HG02981 (cell line): ENCODE data around the gene WDHD1.
"Not testable (repeated sequence)": the region's sequence is repeated elsewhere in the genome, so short reads cannot be mapped to it uniquely, and the experiment has no call there.

Source experiments
- ATAC-seq: cut with Tn5 transposase; IDR thresholded peaks from one replicate; pipeline ENCODE4 v1.9.1; 2021; ENCODE audit warnings: mild to moderate bottlenecking, moderate library complexity; ENCODE audit not compliant: unreplicated experiment

Gene WDHD1, protein sequence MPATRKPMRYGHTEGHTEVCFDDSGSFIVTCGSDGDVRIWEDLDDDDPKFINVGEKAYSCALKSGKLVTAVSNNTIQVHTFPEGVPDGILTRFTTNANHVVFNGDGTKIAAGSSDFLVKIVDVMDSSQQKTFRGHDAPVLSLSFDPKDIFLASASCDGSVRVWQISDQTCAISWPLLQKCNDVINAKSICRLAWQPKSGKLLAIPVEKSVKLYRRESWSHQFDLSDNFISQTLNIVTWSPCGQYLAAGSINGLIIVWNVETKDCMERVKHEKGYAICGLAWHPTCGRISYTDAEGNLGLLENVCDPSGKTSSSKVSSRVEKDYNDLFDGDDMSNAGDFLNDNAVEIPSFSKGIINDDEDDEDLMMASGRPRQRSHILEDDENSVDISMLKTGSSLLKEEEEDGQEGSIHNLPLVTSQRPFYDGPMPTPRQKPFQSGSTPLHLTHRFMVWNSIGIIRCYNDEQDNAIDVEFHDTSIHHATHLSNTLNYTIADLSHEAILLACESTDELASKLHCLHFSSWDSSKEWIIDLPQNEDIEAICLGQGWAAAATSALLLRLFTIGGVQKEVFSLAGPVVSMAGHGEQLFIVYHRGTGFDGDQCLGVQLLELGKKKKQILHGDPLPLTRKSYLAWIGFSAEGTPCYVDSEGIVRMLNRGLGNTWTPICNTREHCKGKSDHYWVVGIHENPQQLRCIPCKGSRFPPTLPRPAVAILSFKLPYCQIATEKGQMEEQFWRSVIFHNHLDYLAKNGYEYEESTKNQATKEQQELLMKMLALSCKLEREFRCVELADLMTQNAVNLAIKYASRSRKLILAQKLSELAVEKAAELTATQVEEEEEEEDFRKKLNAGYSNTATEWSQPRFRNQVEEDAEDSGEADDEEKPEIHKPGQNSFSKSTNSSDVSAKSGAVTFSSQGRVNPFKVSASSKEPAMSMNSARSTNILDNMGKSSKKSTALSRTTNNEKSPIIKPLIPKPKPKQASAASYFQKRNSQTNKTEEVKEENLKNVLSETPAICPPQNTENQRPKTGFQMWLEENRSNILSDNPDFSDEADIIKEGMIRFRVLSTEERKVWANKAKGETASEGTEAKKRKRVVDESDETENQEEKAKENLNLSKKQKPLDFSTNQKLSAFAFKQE

GRCh38 chr14:55026793-55027561 is at the start of gene WDHD1, which contains the start of gene SOCS4:
Gene WDHD1 (minus strand): TSS chr14:55027099. CDS start chr14:55026787, 312 bp downstream.
Gene SOCS4 (plus strand): TSS chr14:55027236. CDS start chr14:55043042, 15,806 bp downstream.
- ATAC-seq, result peak; percentile 87

DNA sequence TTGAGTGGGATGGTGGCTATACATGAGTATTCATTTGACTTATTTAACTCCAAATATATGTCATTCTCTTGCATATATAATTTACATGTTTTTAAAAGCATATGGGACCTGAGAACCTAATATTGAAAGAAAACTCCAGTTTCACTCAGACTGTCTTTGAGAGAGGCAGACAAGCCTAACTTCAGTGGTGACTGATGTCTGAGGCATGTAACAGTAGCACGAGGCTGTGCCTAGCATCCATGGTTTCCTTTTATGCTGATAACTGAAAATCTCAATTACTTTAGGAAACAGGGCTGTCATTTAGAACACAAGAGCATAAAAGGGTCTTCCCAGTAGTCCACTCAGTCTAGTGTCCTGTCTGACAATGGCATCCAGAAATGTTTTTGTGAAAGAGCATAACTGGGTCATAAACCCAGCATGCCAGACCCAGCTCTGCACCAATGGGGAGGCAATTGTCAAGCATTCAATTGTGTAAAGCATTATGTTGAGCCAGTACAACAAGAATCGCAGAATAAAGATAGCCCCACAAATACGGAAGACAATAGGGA is 48.8 kb upstream of the WDHD1 start:
- no peak for ATAC-seq

- ATAC-seq, result peak; percentile 36
Observed at GRCh38 chr14:55074662-55075061, 47.8 kb upstream of the WDHD1 start.

DNA sequence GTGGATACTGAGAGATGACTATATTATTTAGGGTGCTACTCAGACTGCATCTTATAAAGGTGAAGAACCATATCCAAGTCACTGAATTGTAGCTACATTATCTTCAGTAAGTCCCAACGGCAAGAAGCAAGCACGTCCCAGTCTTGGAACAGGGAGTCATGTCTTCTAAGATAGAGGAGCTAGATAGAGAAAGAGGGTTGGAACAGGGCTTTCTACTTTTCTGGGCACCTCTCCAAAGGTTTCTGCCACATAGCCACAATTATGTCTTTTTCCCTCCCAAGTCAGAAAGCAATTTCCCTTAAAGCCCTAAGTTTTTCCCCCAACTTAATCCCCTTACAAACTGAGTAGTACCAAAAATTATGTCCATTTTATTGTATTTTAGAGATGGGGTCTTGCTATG is 47.0 kb upstream of the WDHD1 start:
- no peak for ATAC-seq

DNA sequence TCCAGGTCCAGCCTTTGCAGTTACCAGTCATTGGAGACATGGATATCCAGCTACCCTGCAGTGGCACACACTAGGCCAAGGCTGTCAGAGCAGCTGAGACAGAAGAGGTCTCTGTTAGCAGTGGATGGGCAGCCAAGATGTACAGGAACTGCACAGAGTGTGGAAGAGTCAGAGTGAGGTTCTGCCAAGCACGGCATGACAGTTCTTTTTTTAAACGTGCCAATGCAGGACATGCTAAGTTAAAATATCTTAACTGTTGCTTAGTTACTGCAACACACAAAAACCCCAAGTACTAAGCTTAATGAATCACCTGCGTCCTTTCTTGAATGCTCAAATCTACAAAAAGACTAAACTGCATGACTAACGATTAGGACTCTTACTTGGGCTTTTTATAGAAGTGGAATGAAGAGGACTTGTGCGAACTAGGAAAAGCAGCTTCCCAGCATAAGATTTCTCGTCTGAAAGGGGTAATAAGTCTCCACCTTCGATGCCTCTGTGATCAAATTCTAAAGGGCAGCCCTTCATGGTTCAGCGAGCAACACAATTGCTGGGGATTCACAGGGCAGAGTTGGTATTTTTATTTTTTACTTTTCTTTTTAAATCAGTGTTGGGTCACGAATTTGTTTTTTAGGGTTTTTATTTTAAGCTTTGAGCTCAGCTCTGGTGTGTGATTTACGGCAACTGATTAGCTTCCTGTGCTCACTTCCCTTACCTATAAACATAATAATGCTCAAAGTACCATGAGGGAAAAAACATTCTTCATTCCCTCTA is 45.2 kb upstream of the WDHD1 start:
- peak; percentile 53 for ATAC-seq

DNA sequence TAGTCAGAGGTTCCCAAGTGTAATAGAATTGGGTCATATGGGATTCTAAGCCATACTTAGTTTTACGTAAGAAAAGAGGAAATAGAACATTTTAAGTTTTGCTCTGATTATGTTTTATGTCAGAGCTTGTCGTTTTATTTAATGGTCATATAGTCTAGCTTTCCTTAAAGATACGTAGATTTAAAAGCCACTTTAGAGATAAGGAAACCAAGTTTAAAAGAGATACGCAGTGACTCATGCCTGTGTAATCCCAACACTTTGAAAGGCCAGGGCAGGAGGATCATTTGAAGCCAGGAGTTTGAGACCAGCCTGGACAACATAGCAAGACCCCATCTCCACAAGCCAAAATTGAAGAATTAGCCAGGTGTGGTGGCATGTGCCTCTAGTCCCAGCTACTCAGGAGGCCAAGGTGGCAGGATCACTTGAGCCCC is 44.1 kb upstream of the WDHD1 start:
- ATAC-seq, result no peak

DNA sequence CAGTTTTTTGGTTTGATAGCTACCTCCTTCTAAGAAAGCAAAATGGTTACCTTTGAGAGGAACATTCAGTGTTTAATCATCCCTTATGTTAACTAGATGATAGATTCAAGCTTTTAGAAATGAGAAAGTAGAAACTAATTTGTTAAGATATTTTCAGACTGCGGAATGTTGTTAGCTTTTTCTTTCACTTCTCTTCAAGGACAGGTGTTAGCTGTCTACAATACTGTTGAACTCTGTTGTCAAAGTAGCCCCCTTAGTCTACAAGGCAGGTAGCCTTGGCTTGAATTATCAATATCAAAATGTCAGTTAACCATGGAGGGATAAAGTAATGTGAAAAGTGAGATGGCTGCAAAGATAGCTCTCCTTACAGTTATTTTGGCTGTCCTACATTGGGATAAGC is 39.3 kb upstream of the WDHD1 start:
- no peak for ATAC-seq

- no peak for ATAC-seq
Observed at GRCh38 chr14:55065411-55065810, 38.5 kb upstream of the WDHD1 start.

DNA sequence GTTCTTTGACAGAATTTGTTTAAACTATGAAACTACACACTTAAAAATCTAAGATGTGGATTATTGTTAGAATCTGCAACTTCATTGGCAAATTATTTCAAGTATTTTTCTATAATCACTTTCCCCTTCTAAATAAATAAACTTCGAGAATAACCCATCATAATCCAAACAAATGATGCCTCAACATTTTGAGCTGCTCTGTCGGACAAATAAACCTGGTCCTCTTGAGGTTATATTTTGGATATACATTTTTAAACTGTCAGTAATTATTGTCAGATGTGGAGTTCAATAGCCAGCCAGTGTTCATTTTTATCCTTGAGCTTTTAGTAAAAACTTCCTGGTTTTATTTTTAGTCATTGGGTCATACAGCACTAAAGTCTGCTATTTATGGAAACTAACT is 38.0 kb upstream of the WDHD1 start:
- ATAC-seq, result not testable (repeated sequence)

DNA sequence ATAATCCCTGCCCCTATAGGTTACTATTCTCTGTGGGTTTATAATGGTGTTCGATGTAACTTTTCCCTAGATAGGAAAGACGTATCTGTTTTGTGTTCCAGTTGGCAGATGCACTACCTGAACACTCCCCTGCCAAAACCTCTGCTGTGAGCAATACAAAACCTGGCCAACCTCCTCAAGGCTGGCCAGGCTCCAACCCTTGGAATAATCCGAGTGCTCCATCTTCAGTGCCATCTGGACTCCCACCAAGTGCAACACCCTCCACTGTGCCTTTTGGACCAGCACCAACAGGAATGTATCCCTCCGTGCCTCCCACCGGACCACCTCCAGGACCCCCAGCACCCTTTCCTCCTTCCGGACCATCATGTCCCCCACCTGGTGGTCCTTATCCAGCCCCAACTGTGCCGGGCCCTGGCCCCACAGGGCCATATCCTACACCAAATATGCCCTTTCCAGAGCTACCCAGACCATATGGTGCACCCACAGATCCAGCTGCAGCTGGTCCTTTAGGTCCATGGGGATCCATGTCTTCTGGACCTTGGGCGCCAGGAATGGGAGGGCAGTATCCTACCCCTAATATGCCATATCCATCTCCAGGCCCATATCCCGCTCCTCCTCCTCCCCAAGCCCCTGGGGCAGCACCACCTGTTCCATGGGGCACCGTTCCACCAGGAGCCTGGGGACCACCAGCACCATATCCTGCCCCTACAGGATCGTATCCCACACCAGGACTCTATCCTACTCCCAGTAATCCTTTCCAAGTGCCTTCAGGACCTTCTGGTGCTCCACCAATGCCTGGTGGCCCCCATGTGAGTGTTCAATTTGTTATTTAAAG is 35.8 kb upstream of the WDHD1 start:
- ATAC-seq, result no peak

DNA sequence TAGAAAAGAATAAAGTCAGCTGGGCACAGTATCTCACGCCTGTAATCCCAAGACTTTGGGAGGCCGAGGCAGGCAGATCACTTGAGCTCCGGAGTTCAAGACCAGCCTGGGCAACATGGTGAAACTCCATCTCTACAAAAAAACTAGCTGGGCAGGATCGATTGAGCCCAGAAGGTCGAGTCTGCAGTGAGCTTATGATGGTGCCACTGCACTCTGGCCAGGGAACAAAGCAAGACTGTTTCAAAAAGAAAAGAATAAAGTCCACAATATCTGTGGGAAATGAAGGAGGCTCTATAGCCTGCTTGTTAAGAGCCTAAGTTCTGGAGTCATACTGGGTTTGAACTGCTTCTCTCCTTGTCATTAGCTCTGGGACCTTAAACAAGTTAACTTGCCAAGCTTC is 32.4 kb upstream of the WDHD1 start:
- ATAC-seq, result no peak

GRCh38 chr14:55057919-55058318 is 31.0 kb upstream of the WDHD1 start:
- ATAC-seq, result no peak

DNA sequence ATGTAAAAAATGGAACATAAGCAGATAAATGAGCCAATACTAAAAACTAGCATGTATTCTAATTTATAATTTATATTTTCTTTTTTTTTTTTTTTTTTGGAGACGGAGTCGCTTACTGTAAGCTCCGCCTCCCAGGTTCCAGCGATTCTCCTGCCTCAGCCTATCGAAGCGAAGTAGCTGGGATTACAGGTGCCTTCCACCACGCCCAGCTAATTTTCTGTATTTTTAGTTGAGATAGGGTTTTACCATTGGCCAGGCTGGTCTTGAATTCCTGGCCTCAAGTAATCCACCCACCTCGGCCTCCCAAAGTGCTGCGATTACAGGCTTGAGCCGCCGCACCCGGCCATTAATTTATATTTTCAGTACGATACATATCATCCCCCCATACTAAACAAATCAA is 27.2 kb upstream of the WDHD1 start:
- ATAC-seq, result no peak

- ATAC-seq, result no peak
Observed at GRCh38 chr14:55053500-55053899, 26.6 kb upstream of the WDHD1 start.

DNA sequence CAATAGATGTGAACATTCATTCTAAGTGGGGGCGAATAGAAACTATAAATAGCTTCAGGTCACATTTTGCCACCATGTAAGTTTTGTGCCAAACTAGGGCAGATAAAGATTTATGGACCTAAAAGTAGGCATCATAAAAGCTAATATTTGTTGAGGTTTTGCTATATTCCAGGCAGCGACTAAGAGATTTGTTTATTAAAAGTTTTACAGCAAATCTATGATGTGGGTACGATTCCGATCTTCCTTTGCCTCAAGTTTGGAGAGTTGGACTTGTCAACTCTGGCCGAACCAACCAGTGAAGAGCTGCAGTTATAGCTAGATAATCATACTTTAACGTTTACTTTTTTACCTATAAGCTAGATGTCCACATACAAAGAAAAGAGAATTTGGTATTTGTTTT is 26.1 kb upstream of the WDHD1 start:
- no peak for ATAC-seq

DNA sequence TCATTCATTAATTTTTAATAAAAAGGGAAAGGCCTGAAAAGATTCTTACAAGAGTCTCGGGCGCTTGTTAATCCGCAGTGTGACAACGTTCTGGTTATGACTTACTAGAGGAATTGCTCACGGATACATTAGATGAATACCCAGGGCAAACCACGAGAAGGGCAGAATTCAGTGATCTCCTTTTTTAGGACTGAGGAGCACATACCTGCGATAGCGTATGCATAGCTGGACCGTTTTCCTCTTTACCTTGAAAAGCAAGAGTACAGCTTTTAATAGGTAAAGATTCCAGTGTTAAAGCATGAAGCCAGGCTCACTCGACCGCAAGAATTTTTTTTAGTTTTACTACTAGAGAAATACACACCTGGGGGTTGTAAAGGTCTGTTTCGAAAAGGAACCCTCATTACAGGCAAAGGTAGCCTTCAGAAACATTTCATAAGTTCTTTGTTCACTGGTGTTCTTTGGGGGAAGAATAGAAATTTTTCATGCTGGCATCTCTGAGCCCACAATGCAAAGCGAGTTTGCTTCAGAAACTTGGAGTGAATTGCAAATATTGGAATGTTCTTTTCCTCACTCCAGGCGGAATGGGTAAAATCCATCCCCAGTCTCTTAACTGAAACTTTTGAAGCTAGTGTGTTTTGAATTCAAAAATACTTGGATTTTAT is 25.5 kb upstream of the WDHD1 start:
- peak; percentile 4 for ATAC-seq

DNA sequence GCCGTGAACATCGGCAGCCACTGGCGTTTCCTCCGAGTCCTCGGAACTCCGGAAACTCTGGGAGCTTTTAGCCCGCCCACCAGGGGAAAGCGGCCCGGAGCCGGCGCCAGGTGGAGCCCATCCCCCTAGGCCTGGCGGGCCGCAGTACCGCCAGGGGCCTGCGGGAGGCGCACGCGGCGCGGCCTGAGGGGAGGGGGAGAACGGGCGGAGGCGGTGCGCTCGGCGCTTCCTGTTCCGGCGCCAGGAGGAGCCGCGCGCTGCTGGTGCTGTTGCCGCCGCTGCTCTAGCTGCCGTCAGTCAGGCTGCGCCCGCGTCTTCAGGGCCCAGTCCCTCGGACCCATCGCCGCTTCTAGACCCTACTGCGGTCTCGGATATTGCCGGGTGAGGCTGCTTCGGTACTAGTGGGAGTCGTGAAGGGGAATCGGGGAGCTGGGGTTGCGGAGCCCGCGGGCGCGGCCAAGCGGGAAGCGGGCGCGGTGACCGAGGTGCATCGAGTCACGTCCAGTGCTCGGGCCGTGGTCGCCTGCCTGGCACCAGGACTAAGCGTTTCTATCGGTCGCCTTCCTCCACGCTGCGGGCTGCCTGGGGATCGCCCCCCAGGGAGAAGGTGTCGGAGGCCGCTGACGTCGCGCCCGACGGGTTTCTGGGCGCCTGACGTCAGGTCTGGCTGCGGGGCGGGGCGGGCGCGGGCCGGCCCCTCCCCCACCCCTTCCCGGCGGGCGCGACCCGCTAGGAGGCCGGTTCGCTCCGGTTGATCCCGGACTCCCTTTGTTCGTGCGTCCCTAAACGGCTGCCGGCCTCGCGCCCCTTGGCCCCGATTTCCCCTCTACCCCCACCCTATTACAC is 24.7 kb upstream of the WDHD1 start, which contains the start of gene MAPK1IP1L:
TSS of gene MAPK1IP1L (plus strand) at position 225 of the 846 bp plus-strand sequence. CDS start 10,037 bp downstream, outside the sequence.
- peak; percentile 87 for ATAC-seq
